SU-DHL-6 (cell line): ENCODE measurements around the gene KANK2.

Experiments used
- CTCF ChIP-seq: fragments of 200-600 bp; sonication (generic); IDR thresholded peaks from one replicate; pipeline ENCODE4 v1.5.1; 2017; ENCODE audit warnings: antibody characterized with exemption, mild to moderate bottlenecking, low read length, moderate library complexity; ENCODE audit not compliant: insufficient read depth, poor library complexity, severe bottlenecking
- EZH2phosphoT487 ChIP-seq: fragments of 200-600 bp; sonication (generic), shearing (Covaris generic); conservative IDR thresholded peaks from 2 replicates; pipeline ENCODE4 v1.6.1; 2018; ENCODE audit warnings: mild to moderate bottlenecking, antibody characterized with exemption, low read length, moderate library complexity, mixed read lengths

- peak; percentile 57 for TF ChIP-seq CTCF
- no peak for TF ChIP-seq EZH2phosphoT487
These were observed 59.6 kb downstream of the KANK2 start for GRCh38 chr19:11137542-11138384.
